Activated CD8-positive, alpha-beta T cell treated with anti-CD3 and anti-CD28 coated beads for 36 hours (primary cell): ENCODE results near the gene RPL10. TPM values are rescaled to one million over a fixed set of nuclear protein-coding genes. Genes with fewer than 3 reads are reported as not detected.
A peak's percentile ranks its signal among the peaks of the same experiment; 100 is the strongest.

Experiments
- ATAC-seq: fragments of 200-7000 bp; cut with Tn5 transposase; one replicate; pipeline ENCODE4 v1.10.0; 2021; ENCODE audit warnings: mild to moderate bottlenecking, moderate library complexity
- CTCF ChIA-PET: fragments of 350-600 bp; sonication (Branson Sonifier 250); formaldehyde crosslinking; loops from one replicate; lab custom pipeline; 2021; ENCODE audit warnings: antibody characterized with exemption; lab: Charles Lee
- POLR2A ChIA-PET: fragments of 350-600 bp; sonication (Branson Sonifier 250); formaldehyde crosslinking; loops from one replicate; lab custom pipeline; 2021; ENCODE audit warnings: antibody characterized with exemption; lab: Charles Lee
- DNase-seq: peaks from one replicate; pipeline ENCODE4 v3.0.0-alpha.2; 2020
- H3K27ac Mint-ChIP-seq: one replicate; pipeline ENCODE4 v1.8.0; 2021; ENCODE audit warnings: mild to moderate bottlenecking, mixed read lengths
- H3K27me3 Mint-ChIP-seq: one replicate; pipeline ENCODE4 v1.8.0; 2021; ENCODE audit warnings: mixed read lengths
- H3K36me3 Mint-ChIP-seq: one replicate; pipeline ENCODE4 v1.8.0; 2021; ENCODE audit warnings: low read depth, mixed read lengths
- H3K4me1 Mint-ChIP-seq: one replicate; pipeline ENCODE4 v1.8.0; 2021; ENCODE audit warnings: low read depth, mixed read lengths
- H3K4me3 Mint-ChIP-seq: one replicate; pipeline ENCODE4 v1.8.0; 2021; ENCODE audit warnings: mild to moderate bottlenecking, moderate library complexity, mixed read lengths
- H3K9me3 Mint-ChIP-seq: one replicate; pipeline ENCODE4 v1.8.0; 2021; ENCODE audit warnings: mixed read lengths
- intact Hi-C: fragments of 100-400 bp; cut with micrococcal nuclease; formaldehyde crosslinking; loops from one replicate; pipeline ENCODE4 v1.10.0; 2022
- total RNA-seq, 2 experiments: library from RNA; stranded (reverse); gene quantifications; one replicate each; pipeline ENCODE4 v1.2.3, GENCODE V29; 2021
- TF ChIP-seq, protein P1 (sequence below): fragments of 200-600 bp; IDR thresholded peaks from one replicate; pipeline ENCODE4 v1.8.0; 2022; ENCODE audit warnings: antibody characterized with exemption, mild to moderate bottlenecking

The RPL10 gene
- total RNA-seq, 2 experiments from 2014 or later: 3,574 to 3,675 TPM

DNA sequence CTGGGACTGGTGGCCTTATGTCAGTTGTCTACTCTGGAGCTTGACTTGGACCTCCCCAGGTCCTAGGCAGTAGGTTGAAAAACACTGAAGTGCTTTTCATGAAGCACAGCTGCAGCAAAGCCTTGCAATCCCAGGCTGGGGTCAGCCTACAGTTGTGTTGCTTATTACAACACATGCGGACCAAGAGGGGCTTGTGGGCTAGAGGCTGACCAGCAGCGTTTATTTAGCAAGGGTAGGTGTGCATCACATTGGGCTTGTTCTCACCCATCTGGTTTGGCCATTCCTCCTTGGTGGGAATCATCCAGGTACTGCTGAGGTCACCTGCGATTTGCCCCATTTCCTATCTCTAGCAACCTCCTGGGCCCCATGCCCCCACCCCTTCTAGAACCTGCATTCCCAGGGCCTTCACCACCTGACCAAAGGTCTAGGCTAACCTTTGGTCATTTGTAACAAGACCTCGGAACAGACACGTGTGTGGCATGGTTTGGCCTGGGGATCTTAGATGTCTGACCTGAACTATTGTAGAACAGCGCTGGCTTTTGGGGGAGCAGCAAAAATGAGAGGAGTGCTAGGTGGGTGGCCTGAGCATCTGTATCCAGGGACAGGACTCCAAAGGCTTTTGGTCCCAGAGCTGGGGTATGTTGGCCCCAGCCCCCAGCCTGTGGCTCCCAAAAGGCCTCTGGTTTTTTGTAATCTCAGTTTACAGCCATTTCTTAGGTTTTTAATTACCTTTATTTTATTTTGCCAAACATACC is 3.0 kb downstream of the RPL10 start:
- peak overlapping the region; percentile 98 for H3K4me3 Mint-ChIP-seq
- DNase-seq (peak; percentile 27), ATAC-seq (no peak)
- ChIA-PET POLR2A (interaction anchor here (1.0 to 6.2 kb wide), 15 partner anchors 9 to 133 kb away, joined by 3 to 97 read pairs (median 4); partner anchors contain the start of genes DNASE1L1, EMD and TAFAZZIN), CTCF (no interaction called here)
- H3K36me3 Mint-ChIP-seq: peaks cover 30% of the 10 kb centered on the region
- no peaks in the 10 kb centered on the region for H3K27me3 Mint-ChIP-seq
- TF ChIP-seq, protein P1, sequence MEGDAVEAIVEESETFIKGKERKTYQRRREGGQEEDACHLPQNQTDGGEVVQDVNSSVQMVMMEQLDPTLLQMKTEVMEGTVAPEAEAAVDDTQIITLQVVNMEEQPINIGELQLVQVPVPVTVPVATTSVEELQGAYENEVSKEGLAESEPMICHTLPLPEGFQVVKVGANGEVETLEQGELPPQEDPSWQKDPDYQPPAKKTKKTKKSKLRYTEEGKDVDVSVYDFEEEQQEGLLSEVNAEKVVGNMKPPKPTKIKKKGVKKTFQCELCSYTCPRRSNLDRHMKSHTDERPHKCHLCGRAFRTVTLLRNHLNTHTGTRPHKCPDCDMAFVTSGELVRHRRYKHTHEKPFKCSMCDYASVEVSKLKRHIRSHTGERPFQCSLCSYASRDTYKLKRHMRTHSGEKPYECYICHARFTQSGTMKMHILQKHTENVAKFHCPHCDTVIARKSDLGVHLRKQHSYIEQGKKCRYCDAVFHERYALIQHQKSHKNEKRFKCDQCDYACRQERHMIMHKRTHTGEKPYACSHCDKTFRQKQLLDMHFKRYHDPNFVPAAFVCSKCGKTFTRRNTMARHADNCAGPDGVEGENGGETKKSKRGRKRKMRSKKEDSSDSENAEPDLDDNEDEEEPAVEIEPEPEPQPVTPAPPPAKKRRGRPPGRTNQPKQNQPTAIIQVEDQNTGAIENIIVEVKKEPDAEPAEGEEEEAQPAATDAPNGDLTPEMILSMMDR: no peak
- intact Hi-C loops: no loop called here
- peaks cover 2% of the 10 kb centered on the region for H3K4me1 Mint-ChIP-seq
- no peaks in the 10 kb centered on the region for H3K9me3 Mint-ChIP-seq
- peak overlapping the region; percentile 100 for H3K27ac Mint-ChIP-seq

DNA sequence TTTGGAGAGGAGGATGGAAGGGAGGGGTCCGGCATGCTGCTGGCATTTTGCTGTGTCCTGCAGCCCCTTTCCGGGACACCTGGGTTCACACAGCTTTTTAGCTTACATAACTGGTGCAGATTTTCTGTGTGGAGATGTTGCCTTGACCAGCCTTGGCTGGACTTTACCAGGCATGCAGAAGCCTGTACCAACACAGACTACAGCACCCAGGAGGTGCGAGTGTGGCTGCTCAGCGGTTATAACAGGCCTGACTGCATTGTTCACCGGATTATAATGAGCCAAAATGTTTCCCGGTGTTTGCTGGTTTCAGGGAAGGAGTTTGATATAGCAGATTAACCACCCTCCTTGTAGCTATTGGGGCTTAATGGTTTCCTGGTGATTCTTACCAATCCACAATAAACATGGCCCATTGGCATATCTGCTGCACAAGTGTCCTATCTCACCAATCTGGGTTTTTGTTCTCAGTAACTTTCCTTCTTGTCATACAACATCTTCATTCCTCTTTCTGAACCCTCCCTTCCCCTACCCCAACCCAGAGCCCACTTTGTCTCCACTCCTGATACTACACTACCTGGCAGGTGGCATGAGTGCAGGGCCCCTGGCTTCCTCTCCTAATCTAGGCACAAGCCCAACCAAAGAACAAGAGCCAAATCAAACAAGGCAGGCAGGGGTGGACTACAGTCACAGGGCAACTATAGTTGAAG is 3.9 kb downstream of the RPL10 start:
- Mint-ChIP-seq H3K27ac (peak overlapping the region; percentile 63), H3K27me3 (no peaks in the 10 kb centered on the region), H3K4me1 (peaks cover 2% of the 10 kb centered on the region), H3K36me3 (peaks cover 30% of the 10 kb centered on the region), H3K4me3 (no peak overlapping the region), H3K9me3 (no peaks in the 10 kb centered on the region)
- TF ChIP-seq, protein P1: no peak
- ChIA-PET POLR2A (interaction anchor here (1.0 to 6.2 kb wide), 7 partner anchors 8 to 132 kb away, joined by 3 to 97 read pairs (median 3); partner anchors contain the start of genes DNASE1L1, EMD and TAFAZZIN), CTCF (interaction anchor here (0.8 kb wide), 1 partner anchor 9 kb away, joined by 3 read pairs; no protein-coding TSS in a partner anchor)
- ATAC-seq: no peak
- no peak for DNase-seq
- intact Hi-C loops: no loop called here

DNA sequence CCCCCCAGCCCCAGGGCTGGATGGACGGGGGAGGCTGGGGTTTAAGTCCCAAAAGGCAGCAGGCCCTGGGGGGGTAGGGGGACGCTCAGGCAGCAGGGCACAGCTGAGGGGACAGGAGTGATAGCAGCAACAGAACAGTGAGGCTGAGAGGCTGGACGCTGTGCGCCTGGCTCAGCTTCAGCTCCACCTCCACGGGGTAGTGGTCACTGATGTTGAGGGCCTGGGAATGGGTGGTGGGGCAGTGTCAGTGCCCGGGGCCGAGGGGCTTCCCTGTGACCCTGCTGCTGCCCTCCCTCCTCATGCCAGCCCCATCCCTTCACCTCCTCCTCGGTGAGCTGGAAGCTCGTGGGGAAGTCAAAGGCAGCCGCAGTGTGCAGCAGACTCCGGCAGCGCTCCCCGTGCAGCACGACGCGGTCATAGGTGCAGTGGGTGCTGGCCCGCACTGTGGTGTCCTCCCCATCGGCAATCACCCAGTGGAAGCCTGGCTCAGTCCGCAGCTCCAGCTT is 4.5 kb downstream of the RPL10 start:
- peaks cover 2% of the 10 kb centered on the region for H3K4me1 Mint-ChIP-seq
- peaks cover 30% of the 10 kb centered on the region for H3K36me3 Mint-ChIP-seq
- intact Hi-C loops: no loop called here
- ChIA-PET POLR2A (interaction anchor here (1.0 to 6.2 kb wide), 2 partner anchors 7 to 12 kb away, joined by 3 to 97 read pairs; partner anchors contain the start of genes DNASE1L1 and TAFAZZIN), CTCF (interaction anchor here (0.8 kb wide), 1 partner anchor 8 kb away, joined by 3 read pairs; no protein-coding TSS in a partner anchor)
- H3K27me3 Mint-ChIP-seq: no peaks in the 10 kb centered on the region
- H3K4me3 Mint-ChIP-seq: no peak overlapping the region
- ATAC-seq (no peak), DNase-seq (no peak)
- H3K9me3 Mint-ChIP-seq: no peaks in the 10 kb centered on the region
- peak overlapping the region; percentile 63 for H3K27ac Mint-ChIP-seq
- TF ChIP-seq, protein P1: no peak

DNA sequence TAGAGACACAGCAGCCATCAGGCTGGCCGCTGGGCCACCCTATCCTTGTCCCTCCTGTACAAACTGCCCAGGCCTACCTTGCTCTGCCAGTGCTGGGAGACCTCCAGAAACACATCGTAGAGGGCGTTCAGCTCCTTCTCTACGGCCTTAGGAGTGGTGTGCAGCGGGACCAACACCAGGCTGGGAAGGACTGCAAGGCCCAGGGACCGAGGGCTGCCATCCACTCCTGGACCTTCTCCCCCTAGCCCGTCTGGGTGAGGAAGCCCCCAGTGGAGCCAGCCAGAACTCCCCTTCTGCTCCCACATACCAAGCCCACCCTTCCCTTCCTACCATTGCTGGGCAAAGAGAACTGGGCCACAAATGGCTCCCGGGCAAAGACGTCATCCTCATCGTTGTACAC is 5.0 kb downstream of the RPL10 start:
- ChIA-PET POLR2A (no interaction called here), CTCF (no interaction called here)
- TF ChIP-seq, protein P1: no peak
- Mint-ChIP-seq H3K27me3 (no peaks in the 10 kb centered on the region), H3K4me1 (peaks cover 2% of the 10 kb centered on the region), H3K36me3 (peaks cover 28% of the 10 kb centered on the region), H3K4me3 (no peak overlapping the region), H3K9me3 (no peaks in the 10 kb centered on the region), H3K27ac (no peak overlapping the region)
- DNase-seq (no peak), ATAC-seq (no peak)
- intact Hi-C loops: no loop called here
